Body of pancreas (tissue), 4 donors: Measurements from ENCODE around the gene OIT3.

Source experiments
- CTCF ChIP-seq, 7 experiments: fragments of 450-650 bp in 4 of 7; fragments of 200-600 bp in 3 of 7; sonication (generic) in 3 of 7; IDR thresholded peaks; one replicate each; pipeline ENCODE4 v1.5.1; 2016 to 2019; ENCODE audit warnings: antibody characterized with exemption in 7 of 7
- POLR2A ChIP-seq, 3 donors: fragments of 450-650 bp; IDR thresholded peaks; one replicate each; pipeline ENCODE4 v1.6.1; 2016; ENCODE audit warnings: antibody characterized with exemption in 3 of 3, mild to moderate bottlenecking in 2 of 3

GRCh38 chr10:72852508-72852907, 41.0 kb upstream of the OIT3 start:
- TF ChIP-seq CTCF (IDR thresholded peaks at IDR 0.05) (no peak), POLR2A (IDR thresholded peaks at IDR 0.05) (no peak)
